Prostate gland (tissue), 2 donors: Measurements from ENCODE around the gene ZFHX2. TPM values are rescaled to one million over a fixed set of nuclear protein-coding genes. Genes with fewer than 3 reads are reported as not detected.
A peak's percentile ranks its signal among the peaks of the same experiment; 100 is the strongest.

Experiments used
- DNase-seq: peaks from one replicate; pipeline ENCODE4 v3.0.0-alpha.2; 2019; ENCODE audit warnings: low spot score
- H3K27ac ChIP-seq, 2 donors: fragments of 200-600 bp; sonication (generic); 2 replicates each; pipeline ENCODE4 v1.5.1; 2017 to 2019
- H3K27me3 ChIP-seq: fragments of 200-600 bp; sonication (generic); replicated peaks from 2 replicates; pipeline ENCODE4 v1.5.1; 2019; ENCODE audit not compliant: insufficient read depth
- H3K36me3 ChIP-seq, 2 donors: fragments of 200-600 bp; sonication (generic); 1 replicate in 1 of 2; 2 replicates in 1 of 2; pipeline versions ENCODE4 v1.5.1 to v1.8.1; 2017 to 2019
- H3K4me1 ChIP-seq: fragments of 200-600 bp; sonication (generic); replicated peaks from 2 replicates; pipeline ENCODE4 v1.5.1; 2019
- H3K4me3 ChIP-seq, 2 donors: fragments of 200-600 bp; sonication (generic); 2 replicates each; pipeline ENCODE4 v1.5.1; 2017 to 2019
- H3K9me3 ChIP-seq: fragments of 200-600 bp; sonication (generic); 2 replicates; pipeline ENCODE4 v1.5.1; 2017
- CTCF ChIP-seq, 4 experiments: fragments of 200-600 bp in 2 of 4; fragments of 450-650 bp in 2 of 4; sonication (generic) in 2 of 4; IDR thresholded peaks; 1 replicate in 3 of 4; 2 replicates in 1 of 4; pipeline ENCODE4 v1.5.1; 2016 to 2019; ENCODE audit warnings: antibody characterized with exemption in 4 of 4, mild to moderate bottlenecking in 2 of 4, moderate library complexity in 2 of 4
- POLR2A ChIP-seq: fragments of 450-650 bp; IDR thresholded peaks from one replicate; pipeline ENCODE4 v1.6.1; 2016; ENCODE audit warnings: antibody characterized with exemption, mild to moderate bottlenecking
- POLR2AphosphoS5 ChIP-seq: sonication (generic); formaldehyde crosslinking; IDR thresholded peaks from one replicate; pipeline ENCODE4 v1.6.1; 2017; ENCODE audit warnings: antibody characterized with exemption
- WGBS: methylation state at CpG from one replicate; pipeline ENCODE4 v1.1.5; 2018; 5-methylcytosine and 5-hydroxymethylcytosine counted together
- intact Hi-C: fragments of 100-400 bp; cut with DNase I; formaldehyde crosslinking; loops from one replicate; pipeline ENCODE4 v1.14.2; 2022
- total RNA-seq, 2 donors: library from RNA; depleted of rRNA; stranded (reverse); fragments of >200 nt; gene quantifications; one replicate each; pipeline ENCODE4 v1.1.0, GENCODE V29; 2016

The ZFHX2 gene
- total RNA-seq, 2 donors from 2014 or later, result 2.5 to 3.1 TPM

- no peaks in the 10 kb centered on the region for H3K9me3 ChIP-seq
- no peaks in the 10 kb centered on the region for H3K27me3 ChIP-seq
- peak in 1 of 4 experiments; percentile 10 for TF ChIP-seq CTCF (IDR thresholded peaks at IDR 0.05)
- TF ChIP-seq POLR2A, result no peak
- TF ChIP-seq POLR2AphosphoS5, result no peak
- H3K27ac ChIP-seq, result peak overlapping the region in 1 of 2 donors; percentile 83
- H3K36me3 ChIP-seq, result no peaks in the 10 kb centered on the region
- WGBS, result 48% methylated on average over 6 of the region's 6 CpGs
- intact Hi-C loops, result loop anchor here (10.0 kb wide), 1 partner anchor 244 kb away; the partner anchor contains the start of gene PABPN1
- H3K4me1 ChIP-seq, result no peaks in the 10 kb centered on the region
- DNase-seq, result no peak
- no peak overlapping the region for H3K4me3 ChIP-seq
These were observed 17.2 kb upstream of the ZFHX2 start for GRCh38 chr14:23568600-23569331.

DNA sequence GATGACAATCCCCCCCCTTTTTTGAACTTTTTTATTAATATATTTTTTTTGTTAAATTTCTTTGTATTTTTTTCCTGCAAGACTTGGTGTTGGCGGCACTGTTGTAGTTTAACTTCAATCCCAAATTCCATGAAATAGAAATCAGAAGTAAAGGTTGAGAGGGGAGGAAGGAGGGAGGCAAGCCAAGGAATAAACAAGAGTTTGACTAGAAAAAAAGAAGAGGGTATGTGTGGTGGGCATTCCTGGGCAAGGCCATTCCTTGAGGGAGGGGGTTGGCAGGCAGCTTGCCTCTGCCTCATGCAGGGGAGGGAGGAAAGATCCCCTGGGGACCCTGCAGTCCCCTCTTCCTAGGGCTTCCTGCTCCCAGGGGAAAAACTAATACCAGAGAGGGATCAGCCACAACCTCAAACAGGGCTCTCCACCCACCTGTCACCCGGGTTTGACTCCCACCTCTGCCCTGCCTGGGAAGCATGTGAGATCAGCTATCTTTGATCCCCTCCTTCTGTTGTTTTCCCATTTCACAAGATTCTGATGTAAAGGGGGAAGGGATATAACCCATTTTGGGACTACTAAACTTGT lies 16.5 kb upstream of the ZFHX2 start:
- no peak for TF ChIP-seq POLR2A
- no peak for TF ChIP-seq CTCF (IDR thresholded peaks at IDR 0.05)
- no peak for TF ChIP-seq POLR2AphosphoS5
- Histone ChIP-seq H3K9me3 (no peaks in the 10 kb centered on the region), H3K4me3 (peak overlapping the region; percentile 51 to 57), H3K4me1 (no peaks in the 10 kb centered on the region), H3K27ac (peak overlapping the region; percentile 83 to 90), H3K27me3 (no peaks in the 10 kb centered on the region), H3K36me3 (no peaks in the 10 kb centered on the region)
- 46% methylated on average over 2 of the region's 2 CpGs for WGBS
- no peak for DNase-seq
- intact Hi-C loops, result loop anchor here (10.0 kb wide), 1 partner anchor 243 kb away; the partner anchor contains the start of gene PABPN1

DNA sequence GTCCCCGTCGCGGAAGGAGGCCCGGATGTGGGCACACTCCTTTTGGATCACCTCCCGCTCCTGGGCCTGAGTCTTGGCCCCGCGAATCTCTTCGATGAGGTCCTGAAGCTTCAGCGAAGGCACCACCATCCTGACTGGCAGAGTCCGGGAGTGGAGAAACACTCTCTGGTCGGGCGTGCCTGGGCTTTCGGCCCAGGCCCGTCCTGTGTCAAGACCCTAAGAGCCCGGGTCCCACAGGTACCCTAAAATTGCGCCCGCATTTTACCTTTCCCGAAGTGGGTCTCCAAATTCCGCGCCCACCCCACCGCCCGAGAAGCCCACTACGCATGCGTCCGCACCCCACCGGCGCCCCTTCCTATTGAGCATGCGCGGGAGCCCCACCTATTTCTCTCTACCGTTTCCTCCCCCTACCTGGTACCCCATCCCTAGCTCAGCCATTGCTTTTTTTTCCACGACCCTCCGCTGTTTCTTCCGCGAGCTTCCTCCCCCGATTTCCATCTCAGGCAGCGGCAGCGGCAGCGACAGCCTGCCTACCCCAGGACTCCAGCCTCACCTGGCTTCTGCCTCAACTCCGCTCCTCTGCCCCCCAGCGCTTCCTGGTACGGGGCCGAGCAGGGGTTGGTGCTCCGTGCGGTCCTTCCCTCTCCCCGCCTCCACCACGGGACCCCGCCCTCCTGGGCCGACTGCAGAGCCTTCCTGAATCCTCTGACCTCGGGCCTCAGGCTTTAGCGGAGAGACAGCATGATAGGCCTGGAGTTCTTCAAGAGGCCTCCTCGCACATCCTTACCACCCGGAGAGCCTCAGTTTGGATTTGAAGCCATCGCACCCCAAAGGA lies 15.8 kb upstream of the ZFHX2 start, which contains the start of gene AP1G2:
Gene AP1G2, minus strand, starts transcription at position 606 of the 835 bp plus-strand sequence. Its CDS starts 477 bp downstream, at position 129.
- WGBS, result 2% methylated on average over 53 of the region's 53 CpGs
- H3K36me3 ChIP-seq, result no peaks in the 10 kb centered on the region
- no peaks in the 10 kb centered on the region for H3K27me3 ChIP-seq
- H3K4me3 ChIP-seq, result peak within 1 kb of the TSS; percentile 51 to 57
- peak; percentile 85 for DNase-seq
- intact Hi-C loops, result loop anchor here (10.0 kb wide), 1 partner anchor 243 kb away; the partner anchor contains the start of gene PABPN1
- H3K27ac ChIP-seq, result peak within 1 kb of the TSS; percentile 83 to 90
- TF ChIP-seq POLR2A, result peak; percentile 75
- peak in 1 of 4 experiments; percentile 11 for TF ChIP-seq CTCF (IDR thresholded peaks at IDR 0.05)
- peak; percentile 73 for TF ChIP-seq POLR2AphosphoS5
- no peaks in the 10 kb centered on the region for H3K4me1 ChIP-seq
- H3K9me3 ChIP-seq, result no peaks in the 10 kb centered on the region

DNA sequence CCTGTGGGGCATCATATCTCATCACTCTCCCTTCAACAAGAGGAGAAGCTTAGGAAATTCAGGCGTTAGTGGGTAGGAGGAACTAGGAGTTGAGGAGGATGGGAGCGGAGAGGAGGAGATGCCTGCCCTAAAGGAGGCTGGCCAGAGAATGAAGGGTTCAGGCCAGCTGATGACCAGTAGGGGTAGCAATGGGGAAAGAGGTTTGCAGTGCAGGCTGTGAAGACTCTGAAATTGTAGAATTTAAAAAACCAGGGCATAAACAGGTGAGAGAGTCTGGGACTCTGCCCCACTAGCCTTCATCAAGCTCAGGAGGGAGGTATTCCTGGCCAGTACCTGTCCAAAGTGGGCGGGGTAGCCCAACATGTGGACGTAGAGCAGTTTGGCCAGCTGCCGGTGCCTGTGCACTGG lies 15.2 kb upstream of the ZFHX2 start:
- 4% methylated on average over 5 of the region's 5 CpGs for WGBS
- intact Hi-C loops, result loop anchor here (10.0 kb wide), 1 partner anchor 242 kb away; the partner anchor contains the start of gene PABPN1
- H3K27me3 ChIP-seq, result no peaks in the 10 kb centered on the region
- H3K36me3 ChIP-seq, result no peaks in the 10 kb centered on the region
- H3K9me3 ChIP-seq, result no peaks in the 10 kb centered on the region
- no peak for TF ChIP-seq CTCF (IDR thresholded peaks at IDR 0.05)
- no peak for TF ChIP-seq POLR2A
- TF ChIP-seq POLR2AphosphoS5, result no peak
- H3K27ac ChIP-seq, result peak overlapping the region; percentile 83 to 90
- H3K4me3 ChIP-seq, result peak overlapping the region; percentile 51 to 57
- DNase-seq, result peak; percentile 66
- H3K4me1 ChIP-seq, result no peaks in the 10 kb centered on the region
